HepG2 (cell line): ENCODE results near the gene B4GALT3. TPM values are rescaled to one million over a fixed set of nuclear protein-coding genes. Genes with fewer than 3 reads are reported as not detected.

Source experiments
- BRD4 ChIP-seq: sonication (generic); formaldehyde crosslinking; IDR thresholded peaks from 2 replicates; pipeline ENCODE4 v1.4.0; 2020; ENCODE audit warnings: missing genetic modification reagents
- FIP1L1 ChIP-seq: fragments of 200-400 bp; formaldehyde crosslinking; IDR thresholded peaks from 2 replicates; pipeline ENCODE4 v1.6.1; 2018; ENCODE audit warnings: low read depth, mild to moderate bottlenecking, low read length, moderate library complexity, borderline replicate concordance; ENCODE audit not compliant: insufficient read depth
- HDAC1 ChIP-seq: sonication (generic); formaldehyde crosslinking; IDR thresholded peaks from 2 replicates; pipeline ENCODE4 v1.5.1; 2020; ENCODE audit warnings: mild to moderate bottlenecking, missing genetic modification reagents
- HNRNPUL1 ChIP-seq: fragments of 200-400 bp; formaldehyde crosslinking; IDR thresholded peaks from 2 replicates; pipeline ENCODE4 v1.6.1; 2017; ENCODE audit warnings: low read depth, mild to moderate bottlenecking, low read length, moderate library complexity
- JUND ChIP-seq: sonication (generic); formaldehyde crosslinking; IDR thresholded peaks from 2 replicates; pipeline ENCODE4 v1.8.0; 2022; ENCODE audit warnings: mild to moderate bottlenecking, missing genetic modification reagents
- POLR2A ChIP-seq, 2 experiments: IDR thresholded peaks; 2 replicates each; pipeline ENCODE4 v1.6.1; 2011; ENCODE audit warnings: low read depth in 2 of 2, low read length in 2 of 2, mild to moderate bottlenecking in 1 of 2, moderate library complexity in 1 of 2; ENCODE audit not compliant: insufficient read depth in 1 of 2
- POLR2AphosphoS5 ChIP-seq: IDR thresholded peaks from 2 replicates; pipeline ENCODE4 v1.6.1; 2012; ENCODE audit warnings: low read depth, low read length
- POLR2G ChIP-seq: fragments of 200-400 bp; formaldehyde crosslinking; IDR thresholded peaks from 2 replicates; pipeline ENCODE4 v1.6.1; 2018; ENCODE audit warnings: mild to moderate bottlenecking, low read depth, low read length, moderate library complexity
- RBM22 ChIP-seq: fragments of 200-400 bp; formaldehyde crosslinking; optimal IDR thresholded peaks from 2 replicates; pipeline ENCODE3; 2017; ENCODE audit warnings: mild to moderate bottlenecking, low read length, moderate library complexity
- RFX1 ChIP-seq: fragments of 450-650 bp; IDR thresholded peaks from 2 replicates; pipeline ENCODE4 v1.6.1; 2017
- RFXAP ChIP-seq: sonication (generic); formaldehyde crosslinking; IDR thresholded peaks from 2 replicates; pipeline ENCODE4 v1.4.0; 2020; ENCODE audit warnings: missing genetic modification reagents, borderline replicate concordance
- SRF ChIP-seq: IDR thresholded peaks from 2 replicates; pipeline ENCODE4 v1.6.1; 2011; ENCODE audit warnings: mild to moderate bottlenecking, low read depth, low read length, moderate library complexity
- YEATS2 ChIP-seq: sonication (generic); formaldehyde crosslinking; IDR thresholded peaks from 2 replicates; pipeline ENCODE4 v1.4.0; 2020; ENCODE audit warnings: missing genetic modification reagents, borderline replicate concordance
- ZMYM4 ChIP-seq: sonication (generic); formaldehyde crosslinking; IDR thresholded peaks from 2 replicates; pipeline ENCODE4 v1.8.1; 2023; ENCODE audit warnings: mild to moderate bottlenecking, missing genetic modification reagents
- ZNF143 ChIP-seq: sonication (generic); formaldehyde crosslinking; IDR thresholded peaks from 2 replicates; pipeline ENCODE4 v1.4.0; 2020; ENCODE audit warnings: missing genetic modification reagents
- ZNF207 ChIP-seq: fragments of 450-650 bp; IDR thresholded peaks from 2 replicates; pipeline ENCODE4 v1.6.1; 2016; ENCODE audit warnings: antibody characterized with exemption, borderline replicate concordance
- ZNF30 ChIP-seq: sonication (generic); formaldehyde crosslinking; IDR thresholded peaks from 2 replicates; pipeline ENCODE4 v1.5.0; 2020; ENCODE audit warnings: mild to moderate bottlenecking, missing genetic modification reagents
- ZNF383 ChIP-seq: sonication (generic); formaldehyde crosslinking; IDR thresholded peaks from 2 replicates; pipeline ENCODE4 v1.4.0; 2020; ENCODE audit warnings: missing genetic modification reagents, mild to moderate bottlenecking, borderline replicate concordance
- polyA plus RNA-seq, 8 experiments: library from polyadenylated mRNA; depleted of rRNA in 3 of 8; stranded (reverse) in 7 of 8; unstranded in 1 of 8; fragments of >200 nt; fragmentation: Illumina TruSeq in 4 of 8; extraction: Trizol in 4 of 8; gene quantifications; 2 replicates each; pipeline versions ENCODE4 v1.2.1 to v1.2.3, GENCODE V29; 2011 to 2016; ENCODE audit warnings: low read depth in 4 of 8, missing spikeins in 1 of 8, mixed read lengths in 1 of 8; ENCODE audit not compliant: insufficient read depth in 1 of 8
- total RNA-seq, 5 experiments: library from RNA; depleted of rRNA; stranded (reverse); fragments of >200 nt; fragmentation: Illumina TruSeq; extraction: Trizol; gene quantifications; 2 replicates each; pipeline ENCODE4 v1.2.3, GENCODE V29; 2016; ENCODE audit warnings: low read depth in 1 of 5
- TF ChIP-seq, protein P1 (sequence below): sonication (generic); formaldehyde crosslinking; IDR thresholded peaks from 2 replicates; pipeline ENCODE4 v1.5.0; 2020; ENCODE audit warnings: mild to moderate bottlenecking, missing genetic modification reagents
- TF ChIP-seq, protein P2 (sequence below): sonication (generic); formaldehyde crosslinking; IDR thresholded peaks from 2 replicates; pipeline ENCODE4 v1.8.0; 2022; ENCODE audit warnings: mild to moderate bottlenecking, missing genetic modification reagents, borderline replicate concordance
- TF ChIP-seq, protein P3 (sequence below), 2 experiments: fragments of 450-650 bp in 1 of 2; sonication (generic) in 1 of 2; formaldehyde crosslinking; IDR thresholded peaks; 2 replicates each; pipeline versions ENCODE4 v1.5.0 to v1.8.0; 2020 to 2022; ENCODE audit warnings: mild to moderate bottlenecking in 1 of 2, missing genetic modification reagents in 1 of 2
- TF ChIP-seq, protein P4 (sequence below): sonication (generic); formaldehyde crosslinking; IDR thresholded peaks from 2 replicates; pipeline ENCODE4 v1.5.0; 2020; ENCODE audit warnings: mild to moderate bottlenecking, missing genetic modification reagents
- TF ChIP-seq, protein P5 (sequence below): sonication (generic); formaldehyde crosslinking; IDR thresholded peaks from 2 replicates; pipeline ENCODE4 v1.5.0; 2020; ENCODE audit warnings: mild to moderate bottlenecking, missing genetic modification reagents

Gene B4GALT3
- total and polyA plus RNA-seq, 2 of the 13 experiments (the other 11 are each of a cell fraction or from before 2014, with no cell fraction given), result 35.6 to 40.4 TPM

DNA sequence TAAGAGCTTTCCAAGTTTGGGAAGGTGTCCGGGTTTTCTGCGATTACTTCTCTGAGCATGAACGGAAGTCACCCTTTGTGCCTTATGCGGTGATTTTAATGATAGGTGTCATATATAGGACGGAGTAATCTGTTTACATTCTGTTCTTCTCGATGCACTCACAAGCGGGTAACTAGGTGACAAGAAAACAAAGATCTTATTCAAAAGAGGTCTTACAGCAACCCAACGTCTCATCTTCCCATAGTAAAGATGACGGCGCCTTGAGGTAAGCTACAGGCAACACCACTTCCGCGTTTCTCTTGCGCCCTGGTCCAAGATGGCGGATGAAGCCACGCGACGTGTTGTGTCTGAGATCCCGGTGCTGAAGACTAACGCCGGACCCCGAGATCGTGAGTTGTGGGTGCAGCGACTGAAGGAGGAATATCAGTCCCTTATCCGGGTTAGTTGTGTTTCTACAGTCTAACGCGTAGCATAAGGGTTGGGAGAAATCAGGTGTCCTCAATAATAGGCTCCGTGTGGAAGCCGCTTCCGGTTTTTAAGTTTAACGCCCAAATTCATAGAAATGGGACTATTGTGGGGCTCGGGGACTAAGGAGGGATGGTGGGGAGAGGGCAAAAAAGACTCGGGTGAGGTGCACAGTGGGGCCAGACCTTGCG, 23.5 kb downstream of the B4GALT3 start, which contains the start of gene UFC1 (continued):
- TF ChIP-seq FIP1L1 (no peak), HDAC1 (CRISPR knock-in tag) (peak; percentile 53), POLR2G (peak; percentile 92), ZNF207 (no peak), POLR2A (IDR thresholded peaks at IDR 0.05; ENCODE audit: insufficient read depth in 1 of 2, low read depth in 2 of 2, low read length in 2 of 2) (peak; percentile 77 to 93), RFX1 (no peak), YEATS2 (CRISPR knock-in tag) (peak; percentile 84), RFXAP (CRISPR knock-in tag) (no peak), ZNF30 (CRISPR knock-in tag) (no peak), ZMYM4 (CRISPR knock-in tag) (peak; percentile 75), SRF (0 out of 2 replicates have a peak, but pooled peaks have one; percentile 38), RBM22 (peak; percentile 82), BRD4 (CRISPR knock-in tag) (peak; percentile 91), HNRNPUL1 (no peak), JUND (CRISPR knock-in tag) (0 out of 2 replicates have a peak, but pooled peaks have one; percentile 25), POLR2AphosphoS5 (peak; percentile 89), ZNF143 (CRISPR knock-in tag) (peak; percentile 48; the same call in 1 of the 2 replicates), ZNF383 (CRISPR knock-in tag) (no peak)
- TF ChIP-seq, protein P1, sequence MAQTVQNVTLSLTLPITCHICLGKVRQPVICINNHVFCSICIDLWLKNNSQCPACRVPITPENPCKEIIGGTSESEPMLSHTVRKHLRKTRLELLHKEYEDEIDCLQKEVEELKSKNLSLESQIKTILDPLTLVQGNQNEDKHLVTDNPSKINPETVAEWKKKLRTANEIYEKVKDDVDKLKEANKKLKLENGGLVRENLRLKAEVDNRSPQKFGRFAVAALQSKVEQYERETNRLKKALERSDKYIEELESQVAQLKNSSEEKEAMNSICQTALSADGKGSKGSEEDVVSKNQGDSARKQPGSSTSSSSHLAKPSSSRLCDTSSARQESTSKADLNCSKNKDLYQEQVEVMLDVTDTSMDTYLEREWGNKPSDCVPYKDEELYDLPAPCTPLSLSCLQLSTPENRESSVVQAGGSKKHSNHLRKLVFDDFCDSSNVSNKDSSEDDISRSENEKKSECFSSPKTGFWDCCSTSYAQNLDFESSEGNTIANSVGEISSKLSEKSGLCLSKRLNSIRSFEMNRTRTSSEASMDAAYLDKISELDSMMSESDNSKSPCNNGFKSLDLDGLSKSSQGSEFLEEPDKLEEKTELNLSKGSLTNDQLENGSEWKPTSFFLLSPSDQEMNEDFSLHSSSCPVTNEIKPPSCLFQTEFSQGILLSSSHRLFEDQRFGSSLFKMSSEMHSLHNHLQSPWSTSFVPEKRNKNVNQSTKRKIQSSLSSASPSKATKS (CRISPR knock-in tag), result no peak
- TF ChIP-seq, protein P2, sequence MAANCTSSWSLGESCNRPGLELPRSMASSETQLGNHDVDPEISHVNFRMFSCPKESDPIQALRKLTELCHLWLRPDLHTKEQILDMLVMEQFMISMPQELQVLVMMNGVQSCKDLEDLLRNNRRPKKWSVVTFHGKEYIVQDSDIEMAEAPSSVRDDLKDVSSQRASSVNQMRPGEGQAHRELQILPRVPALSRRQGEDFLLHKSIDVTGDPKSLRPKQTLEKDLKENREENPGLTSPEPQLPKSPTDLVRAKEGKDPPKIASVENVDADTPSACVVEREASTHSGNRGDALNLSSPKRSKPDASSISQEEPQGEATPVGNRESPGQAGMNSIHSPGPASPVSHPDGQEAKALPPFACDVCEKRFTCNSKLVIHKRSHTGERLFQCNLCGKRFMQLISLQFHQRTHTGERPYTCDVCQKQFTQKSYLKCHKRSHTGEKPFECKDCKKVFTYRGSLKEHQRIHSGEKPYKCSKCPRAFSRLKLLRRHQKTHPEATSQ (CRISPR knock-in tag), result peak; percentile 87; the same call in 1 of the 2 replicates
- TF ChIP-seq, protein P3, sequence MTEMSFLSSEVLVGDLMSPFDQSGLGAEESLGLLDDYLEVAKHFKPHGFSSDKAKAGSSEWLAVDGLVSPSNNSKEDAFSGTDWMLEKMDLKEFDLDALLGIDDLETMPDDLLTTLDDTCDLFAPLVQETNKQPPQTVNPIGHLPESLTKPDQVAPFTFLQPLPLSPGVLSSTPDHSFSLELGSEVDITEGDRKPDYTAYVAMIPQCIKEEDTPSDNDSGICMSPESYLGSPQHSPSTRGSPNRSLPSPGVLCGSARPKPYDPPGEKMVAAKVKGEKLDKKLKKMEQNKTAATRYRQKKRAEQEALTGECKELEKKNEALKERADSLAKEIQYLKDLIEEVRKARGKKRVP (CRISPR knock-in tag; IDR thresholded peaks at IDR 0.05), result peak in 1 of 2 experiments; percentile 69; a peak in 2 of 4 replicates
- TF ChIP-seq, protein P4, sequence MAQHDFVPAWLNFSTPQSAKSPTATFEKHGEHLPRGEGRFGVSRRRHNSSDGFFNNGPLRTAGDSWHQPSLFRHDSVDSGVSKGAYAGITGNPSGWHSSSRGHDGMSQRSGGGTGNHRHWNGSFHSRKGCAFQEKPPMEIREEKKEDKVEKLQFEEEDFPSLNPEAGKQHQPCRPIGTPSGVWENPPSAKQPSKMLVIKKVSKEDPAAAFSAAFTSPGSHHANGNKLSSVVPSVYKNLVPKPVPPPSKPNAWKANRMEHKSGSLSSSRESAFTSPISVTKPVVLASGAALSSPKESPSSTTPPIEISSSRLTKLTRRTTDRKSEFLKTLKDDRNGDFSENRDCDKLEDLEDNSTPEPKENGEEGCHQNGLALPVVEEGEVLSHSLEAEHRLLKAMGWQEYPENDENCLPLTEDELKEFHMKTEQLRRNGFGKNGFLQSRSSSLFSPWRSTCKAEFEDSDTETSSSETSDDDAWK (CRISPR knock-in tag), result no peak
- TF ChIP-seq, protein P5, sequence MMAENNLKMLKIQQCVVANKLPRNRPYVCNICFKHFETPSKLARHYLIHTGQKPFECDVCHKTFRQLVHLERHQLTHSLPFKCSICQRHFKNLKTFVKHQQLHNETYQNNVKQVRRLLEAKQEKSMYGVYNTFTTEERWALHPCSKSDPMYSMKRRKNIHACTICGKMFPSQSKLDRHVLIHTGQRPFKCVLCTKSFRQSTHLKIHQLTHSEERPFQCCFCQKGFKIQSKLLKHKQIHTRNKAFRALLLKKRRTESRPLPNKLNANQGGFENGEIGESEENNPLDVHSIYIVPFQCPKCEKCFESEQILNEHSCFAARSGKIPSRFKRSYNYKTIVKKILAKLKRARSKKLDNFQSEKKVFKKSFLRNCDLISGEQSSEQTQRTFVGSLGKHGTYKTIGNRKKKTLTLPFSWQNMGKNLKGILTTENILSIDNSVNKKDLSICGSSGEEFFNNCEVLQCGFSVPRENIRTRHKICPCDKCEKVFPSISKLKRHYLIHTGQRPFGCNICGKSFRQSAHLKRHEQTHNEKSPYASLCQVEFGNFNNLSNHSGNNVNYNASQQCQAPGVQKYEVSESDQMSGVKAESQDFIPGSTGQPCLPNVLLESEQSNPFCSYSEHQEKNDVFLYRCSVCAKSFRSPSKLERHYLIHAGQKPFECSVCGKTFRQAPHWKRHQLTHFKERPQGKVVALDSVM (CRISPR knock-in tag), result no peak
